Measurements from ENCODE around the gene NRBF2. TPM values are rescaled to one million over a fixed set of nuclear protein-coding genes. Genes with fewer than 3 reads are reported as not detected.

The NRBF2 gene
- total and polyA plus RNA-seq, 4 donors, result 13.7 to 31.8 (median 22.3) TPM

DNA sequence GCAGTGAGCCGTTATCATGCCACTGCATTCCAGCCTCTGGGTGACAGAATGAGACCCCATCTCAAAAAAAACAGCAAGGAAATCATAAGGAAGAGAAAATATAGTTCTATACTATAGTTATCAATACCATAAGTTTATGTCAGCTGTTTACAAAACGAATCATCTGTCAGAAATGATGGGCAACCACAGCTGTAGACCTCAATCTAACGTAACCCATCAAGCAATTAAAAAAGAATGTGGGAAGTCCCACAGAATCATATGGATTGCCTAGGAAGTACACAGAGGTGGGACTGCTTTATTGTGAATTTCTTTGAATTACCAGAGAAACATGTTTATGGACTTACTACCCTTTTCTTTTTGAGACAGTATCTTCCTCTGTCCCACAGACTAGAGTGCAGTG is 6.9 kb downstream of the NRBF2 start:
- peaks cover 0 to 3% (median 2%) of the 10 kb centered on the region in 4 donors for H3K36me3 ChIP-seq (ENCODE audit: control insufficient read depth in 4 of 4, insufficient read depth in 3 of 4, low read depth in 1 of 4, low read length in 3 of 4)
- H3K4me1 ChIP-seq (ENCODE audit: control insufficient read depth in 4 of 4, insufficient read depth in 4 of 4, low read length in 3 of 4), result peaks cover 2 to 12% (median 9%) of the 10 kb centered on the region in 4 donors
- H3K4me3 ChIP-seq (ENCODE audit: low read depth in 1 of 3, low read length in 3 of 3), result no peak overlapping the region
- WGBS, result 89% methylated on average over 3 of the region's 3 CpGs
- H3K27ac ChIP-seq (ENCODE audit: low read depth in 1 of 2, low read length in 2 of 2), result no peak overlapping the region
- no peak for TF ChIP-seq GABPA (IDR thresholded peaks at IDR 0.05 in 1 of 2, conservative IDR thresholded peaks at IDR 0.05 in 1 of 2)
- TF ChIP-seq, protein P1, sequence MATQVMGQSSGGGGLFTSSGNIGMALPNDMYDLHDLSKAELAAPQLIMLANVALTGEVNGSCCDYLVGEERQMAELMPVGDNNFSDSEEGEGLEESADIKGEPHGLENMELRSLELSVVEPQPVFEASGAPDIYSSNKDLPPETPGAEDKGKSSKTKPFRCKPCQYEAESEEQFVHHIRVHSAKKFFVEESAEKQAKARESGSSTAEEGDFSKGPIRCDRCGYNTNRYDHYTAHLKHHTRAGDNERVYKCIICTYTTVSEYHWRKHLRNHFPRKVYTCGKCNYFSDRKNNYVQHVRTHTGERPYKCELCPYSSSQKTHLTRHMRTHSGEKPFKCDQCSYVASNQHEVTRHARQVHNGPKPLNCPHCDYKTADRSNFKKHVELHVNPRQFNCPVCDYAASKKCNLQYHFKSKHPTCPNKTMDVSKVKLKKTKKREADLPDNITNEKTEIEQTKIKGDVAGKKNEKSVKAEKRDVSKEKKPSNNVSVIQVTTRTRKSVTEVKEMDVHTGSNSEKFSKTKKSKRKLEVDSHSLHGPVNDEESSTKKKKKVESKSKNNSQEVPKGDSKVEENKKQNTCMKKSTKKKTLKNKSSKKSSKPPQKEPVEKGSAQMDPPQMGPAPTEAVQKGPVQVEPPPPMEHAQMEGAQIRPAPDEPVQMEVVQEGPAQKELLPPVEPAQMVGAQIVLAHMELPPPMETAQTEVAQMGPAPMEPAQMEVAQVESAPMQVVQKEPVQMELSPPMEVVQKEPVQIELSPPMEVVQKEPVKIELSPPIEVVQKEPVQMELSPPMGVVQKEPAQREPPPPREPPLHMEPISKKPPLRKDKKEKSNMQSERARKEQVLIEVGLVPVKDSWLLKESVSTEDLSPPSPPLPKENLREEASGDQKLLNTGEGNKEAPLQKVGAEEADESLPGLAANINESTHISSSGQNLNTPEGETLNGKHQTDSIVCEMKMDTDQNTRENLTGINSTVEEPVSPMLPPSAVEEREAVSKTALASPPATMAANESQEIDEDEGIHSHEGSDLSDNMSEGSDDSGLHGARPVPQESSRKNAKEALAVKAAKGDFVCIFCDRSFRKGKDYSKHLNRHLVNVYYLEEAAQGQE (IDR thresholded peaks at IDR 0.05), result no peak
- TF ChIP-seq, protein P2, sequence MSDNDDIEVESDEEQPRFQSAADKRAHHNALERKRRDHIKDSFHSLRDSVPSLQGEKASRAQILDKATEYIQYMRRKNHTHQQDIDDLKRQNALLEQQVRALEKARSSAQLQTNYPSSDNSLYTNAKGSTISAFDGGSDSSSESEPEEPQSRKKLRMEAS (IDR thresholded peaks at IDR 0.05), result no peak
- H3K9me3 ChIP-seq (ENCODE audit: control insufficient read depth in 4 of 4, low read length in 3 of 4), result no peaks in the 10 kb centered on the region
- H3K9ac ChIP-seq (ENCODE audit: low read depth in 1 of 2, low read length in 2 of 2), result no peak overlapping the region
- no peak for DNase-seq (ENCODE audit: low spot score)
- H3K27me3 ChIP-seq (ENCODE audit: control insufficient read depth in 4 of 4, insufficient read depth in 4 of 4, low read length in 3 of 4), result no peaks in the 10 kb centered on the region

DNA sequence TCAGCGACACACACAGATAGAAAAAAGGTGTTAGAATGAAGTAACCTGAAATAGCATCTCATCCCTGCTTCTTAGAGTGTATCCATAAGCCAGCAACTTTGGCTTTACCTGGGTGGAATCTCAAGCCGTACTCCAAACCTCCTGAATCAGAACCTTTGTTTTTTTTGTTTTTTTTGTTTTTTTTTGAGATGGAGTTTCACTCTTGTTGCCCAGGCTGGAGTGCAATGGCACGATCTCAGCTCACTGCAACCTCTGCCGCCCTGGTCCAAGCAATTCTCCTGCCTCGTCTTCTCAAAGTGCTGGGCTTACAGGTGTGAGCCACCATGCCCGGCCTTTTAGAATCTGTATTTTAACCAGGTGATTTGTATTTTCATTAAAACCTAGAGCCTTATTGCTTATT is 9.0 kb downstream of the NRBF2 start:
- H3K9ac ChIP-seq (ENCODE audit: low read depth in 1 of 2, low read length in 2 of 2), result no peak overlapping the region
- 97% methylated on average over 6 of the region's 6 CpGs for WGBS

More for the DNA sequence above, 9.0 kb downstream of the NRBF2 start:
- DNase-seq (ENCODE audit: low spot score), result no peak
- no peak overlapping the region for H3K27ac ChIP-seq (ENCODE audit: low read depth in 1 of 2, low read length in 2 of 2)
- H3K9me3 ChIP-seq (ENCODE audit: control insufficient read depth in 4 of 4, low read length in 3 of 4), result no peaks in the 10 kb centered on the region
- no peaks in the 10 kb centered on the region for H3K27me3 ChIP-seq (ENCODE audit: control insufficient read depth in 4 of 4, insufficient read depth in 4 of 4, low read length in 3 of 4)
- H3K4me1 ChIP-seq (ENCODE audit: control insufficient read depth in 4 of 4, insufficient read depth in 4 of 4, low read length in 3 of 4), result peaks cover 0 to 8% (median 5%) of the 10 kb centered on the region in 4 donors
- no peak overlapping the region for H3K4me3 ChIP-seq (ENCODE audit: low read depth in 1 of 3, low read length in 3 of 3)
- H3K36me3 ChIP-seq (ENCODE audit: control insufficient read depth in 4 of 4, insufficient read depth in 3 of 4, low read depth in 1 of 4, low read length in 3 of 4), result peaks cover 2 to 4% (median 3%) of the 10 kb centered on the region in 4 donors
- TF ChIP-seq, protein P2 (IDR thresholded peaks at IDR 0.05), result no peak
- TF ChIP-seq, protein P3, sequence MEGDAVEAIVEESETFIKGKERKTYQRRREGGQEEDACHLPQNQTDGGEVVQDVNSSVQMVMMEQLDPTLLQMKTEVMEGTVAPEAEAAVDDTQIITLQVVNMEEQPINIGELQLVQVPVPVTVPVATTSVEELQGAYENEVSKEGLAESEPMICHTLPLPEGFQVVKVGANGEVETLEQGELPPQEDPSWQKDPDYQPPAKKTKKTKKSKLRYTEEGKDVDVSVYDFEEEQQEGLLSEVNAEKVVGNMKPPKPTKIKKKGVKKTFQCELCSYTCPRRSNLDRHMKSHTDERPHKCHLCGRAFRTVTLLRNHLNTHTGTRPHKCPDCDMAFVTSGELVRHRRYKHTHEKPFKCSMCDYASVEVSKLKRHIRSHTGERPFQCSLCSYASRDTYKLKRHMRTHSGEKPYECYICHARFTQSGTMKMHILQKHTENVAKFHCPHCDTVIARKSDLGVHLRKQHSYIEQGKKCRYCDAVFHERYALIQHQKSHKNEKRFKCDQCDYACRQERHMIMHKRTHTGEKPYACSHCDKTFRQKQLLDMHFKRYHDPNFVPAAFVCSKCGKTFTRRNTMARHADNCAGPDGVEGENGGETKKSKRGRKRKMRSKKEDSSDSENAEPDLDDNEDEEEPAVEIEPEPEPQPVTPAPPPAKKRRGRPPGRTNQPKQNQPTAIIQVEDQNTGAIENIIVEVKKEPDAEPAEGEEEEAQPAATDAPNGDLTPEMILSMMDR (IDR thresholded peaks at IDR 0.05; ENCODE audit: low read depth, low read length, missing input control), result no peak
- no peak for TF ChIP-seq JUND (IDR thresholded peaks at IDR 0.05)
- TF ChIP-seq TAF1 (conservative IDR thresholded peaks at IDR 0.05), result no peak
- no peak for TF ChIP-seq NR2F2 (IDR thresholded peaks at IDR 0.05)
- TF ChIP-seq GABPA (IDR thresholded peaks at IDR 0.05 in 1 of 2, conservative IDR thresholded peaks at IDR 0.05 in 1 of 2), result no peak
- TF ChIP-seq HNF4A (conservative IDR thresholded peaks at IDR 0.05), result no peak
- TF ChIP-seq YY1 (IDR thresholded peaks at IDR 0.05), result no peak
- no peak for TF ChIP-seq HNF4G (IDR thresholded peaks at IDR 0.05)
- no peak for TF ChIP-seq FOXA1 (IDR thresholded peaks at IDR 0.05)
- TF ChIP-seq, protein P4, sequence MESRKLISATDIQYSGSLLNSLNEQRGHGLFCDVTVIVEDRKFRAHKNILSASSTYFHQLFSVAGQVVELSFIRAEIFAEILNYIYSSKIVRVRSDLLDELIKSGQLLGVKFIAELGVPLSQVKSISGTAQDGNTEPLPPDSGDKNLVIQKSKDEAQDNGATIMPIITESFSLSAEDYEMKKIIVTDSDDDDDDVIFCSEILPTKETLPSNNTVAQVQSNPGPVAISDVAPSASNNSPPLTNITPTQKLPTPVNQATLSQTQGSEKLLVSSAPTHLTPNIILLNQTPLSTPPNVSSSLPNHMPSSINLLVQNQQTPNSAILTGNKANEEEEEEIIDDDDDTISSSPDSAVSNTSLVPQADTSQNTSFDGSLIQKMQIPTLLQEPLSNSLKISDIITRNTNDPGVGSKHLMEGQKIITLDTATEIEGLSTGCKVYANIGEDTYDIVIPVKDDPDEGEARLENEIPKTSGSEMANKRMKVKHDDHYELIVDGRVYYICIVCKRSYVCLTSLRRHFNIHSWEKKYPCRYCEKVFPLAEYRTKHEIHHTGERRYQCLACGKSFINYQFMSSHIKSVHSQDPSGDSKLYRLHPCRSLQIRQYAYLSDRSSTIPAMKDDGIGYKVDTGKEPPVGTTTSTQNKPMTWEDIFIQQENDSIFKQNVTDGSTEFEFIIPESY (IDR thresholded peaks at IDR 0.05), result no peak
- no peak for TF ChIP-seq SP1 (IDR thresholded peaks at IDR 0.05)
- TF ChIP-seq RAD21 (IDR thresholded peaks at IDR 0.05), result no peak
- TF ChIP-seq, protein P1 (IDR thresholded peaks at IDR 0.05), result no peak
- TF ChIP-seq FOXA2 (IDR thresholded peaks at IDR 0.05), result no peak
- TF ChIP-seq, protein P5, sequence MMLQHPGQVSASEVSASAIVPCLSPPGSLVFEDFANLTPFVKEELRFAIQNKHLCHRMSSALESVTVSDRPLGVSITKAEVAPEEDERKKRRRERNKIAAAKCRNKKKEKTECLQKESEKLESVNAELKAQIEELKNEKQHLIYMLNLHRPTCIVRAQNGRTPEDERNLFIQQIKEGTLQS (IDR thresholded peaks at IDR 0.05), result no peak
- TF ChIP-seq RXRA (IDR thresholded peaks at IDR 0.05), result no peak

All from liver (tissue), 9 donors.